Measurements from ENCODE around the gene ATP11A. TPM values are rescaled to one million over a fixed set of nuclear protein-coding genes. Genes with fewer than 3 reads are reported as not detected.

Gene ATP11A
- total RNA-seq, 3 donors from 2014 or later: 15.5 to 28.7 (median 19.4) TPM

DNA sequence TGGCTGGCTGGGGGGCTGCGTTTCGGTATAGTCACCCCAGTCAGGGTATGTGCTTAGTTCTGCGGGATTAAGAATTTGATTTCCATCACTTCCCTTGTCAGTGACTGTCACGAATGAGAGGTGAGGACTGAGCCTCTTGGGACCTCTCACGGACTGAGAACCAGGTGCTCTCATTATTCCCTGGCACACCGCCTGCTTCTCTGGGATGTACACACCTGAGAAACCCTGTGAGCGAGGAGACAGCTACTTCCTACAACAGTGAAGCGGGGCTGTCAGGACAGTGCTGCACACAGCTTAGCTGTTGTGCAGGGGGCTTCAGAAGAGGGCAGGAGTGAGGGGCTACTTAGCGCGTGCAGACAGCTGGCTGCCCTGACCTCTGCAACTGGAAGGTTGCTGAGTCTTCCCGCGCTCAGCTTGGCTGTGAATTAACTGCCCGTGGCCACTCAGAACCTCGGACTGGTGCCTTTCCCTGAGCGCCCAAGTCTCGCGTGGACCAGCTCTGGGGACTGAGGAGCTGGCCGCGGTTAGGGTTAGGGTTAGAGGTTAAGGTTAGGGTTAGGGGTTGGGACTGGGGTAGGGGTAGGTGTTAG lies 213.9 kb downstream of the ATP11A start:
- DNase-seq: no peak
- intact Hi-C loops (cut with DNase I, micrococcal nuclease): no loop called here
- no peak for ATAC-seq
- H3K4me1 ChIP-seq (ENCODE audit: low read depth): no peaks in the 10 kb centered on the region
- peaks cover 3% of the 10 kb centered on the region for H3K9me3 ChIP-seq
- TF ChIP-seq, protein P1, sequence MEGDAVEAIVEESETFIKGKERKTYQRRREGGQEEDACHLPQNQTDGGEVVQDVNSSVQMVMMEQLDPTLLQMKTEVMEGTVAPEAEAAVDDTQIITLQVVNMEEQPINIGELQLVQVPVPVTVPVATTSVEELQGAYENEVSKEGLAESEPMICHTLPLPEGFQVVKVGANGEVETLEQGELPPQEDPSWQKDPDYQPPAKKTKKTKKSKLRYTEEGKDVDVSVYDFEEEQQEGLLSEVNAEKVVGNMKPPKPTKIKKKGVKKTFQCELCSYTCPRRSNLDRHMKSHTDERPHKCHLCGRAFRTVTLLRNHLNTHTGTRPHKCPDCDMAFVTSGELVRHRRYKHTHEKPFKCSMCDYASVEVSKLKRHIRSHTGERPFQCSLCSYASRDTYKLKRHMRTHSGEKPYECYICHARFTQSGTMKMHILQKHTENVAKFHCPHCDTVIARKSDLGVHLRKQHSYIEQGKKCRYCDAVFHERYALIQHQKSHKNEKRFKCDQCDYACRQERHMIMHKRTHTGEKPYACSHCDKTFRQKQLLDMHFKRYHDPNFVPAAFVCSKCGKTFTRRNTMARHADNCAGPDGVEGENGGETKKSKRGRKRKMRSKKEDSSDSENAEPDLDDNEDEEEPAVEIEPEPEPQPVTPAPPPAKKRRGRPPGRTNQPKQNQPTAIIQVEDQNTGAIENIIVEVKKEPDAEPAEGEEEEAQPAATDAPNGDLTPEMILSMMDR (IDR thresholded peaks at IDR 0.05): no peak
- H3K36me3 ChIP-seq (ENCODE audit: low read depth): no peaks in the 10 kb centered on the region
- H3K4me3 ChIP-seq: no peak overlapping the region

DNA sequence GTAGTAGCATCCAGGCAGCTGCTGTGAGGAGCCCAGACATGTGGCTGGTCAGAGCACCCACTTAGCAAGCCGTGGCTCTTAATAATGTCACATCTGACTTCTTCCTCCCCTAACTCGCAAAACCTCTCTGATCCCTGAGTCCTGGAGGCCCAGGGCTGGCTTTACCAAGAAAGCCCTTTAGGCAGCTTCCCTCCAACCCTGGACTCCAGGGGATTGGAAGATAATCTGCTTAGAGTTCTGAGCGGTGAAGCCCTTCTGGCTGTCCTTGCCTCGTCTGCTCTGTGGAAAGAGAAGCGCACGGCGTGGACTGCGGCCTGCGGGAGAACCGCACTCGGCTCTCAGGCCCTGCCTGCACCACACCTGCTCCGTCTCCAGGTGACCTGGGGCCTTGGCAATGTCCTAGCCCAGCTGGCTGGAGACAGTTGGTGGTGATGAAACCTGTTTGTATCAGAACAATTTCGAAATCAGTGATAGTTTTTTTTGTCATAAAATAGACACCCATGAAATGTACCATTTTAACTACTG lies 214.7 kb downstream of the ATP11A start:
- intact Hi-C loops (cut with DNase I, micrococcal nuclease): no loop called here
- Histone ChIP-seq H3K4me3 (no peak overlapping the region), H3K9me3 (peaks cover 3% of the 10 kb centered on the region), H3K4me1 (ENCODE audit: low read depth) (no peaks in the 10 kb centered on the region), H3K36me3 (ENCODE audit: low read depth) (no peaks in the 10 kb centered on the region)
- ATAC-seq: no peak
- TF ChIP-seq, protein P1 (IDR thresholded peaks at IDR 0.05): no peak
- no peak for DNase-seq

DNA sequence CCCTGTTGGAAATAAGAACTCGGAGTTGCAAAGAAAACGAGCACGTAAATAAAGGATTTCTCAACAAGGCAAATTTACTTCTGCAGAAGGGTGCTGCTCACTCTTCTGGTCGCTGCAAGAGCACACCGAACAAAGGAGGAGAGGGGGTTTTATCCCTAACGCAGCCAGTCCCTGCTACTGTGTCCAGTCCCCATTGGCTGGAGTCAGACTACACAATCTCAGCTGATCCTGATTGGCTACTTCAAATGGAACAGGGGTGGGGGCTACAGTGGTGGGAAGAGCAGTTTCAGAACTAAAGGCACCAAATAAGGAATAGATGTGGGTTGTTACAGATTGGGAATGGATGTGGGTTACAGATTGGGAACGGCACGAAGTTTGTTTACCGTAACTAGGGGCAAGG lies 215.2 kb downstream of the ATP11A start:
- no peak for DNase-seq
- TF ChIP-seq, protein P1 (IDR thresholded peaks at IDR 0.05): no peak
- no peak overlapping the region for H3K4me3 ChIP-seq
- H3K36me3 ChIP-seq (ENCODE audit: low read depth): no peaks in the 10 kb centered on the region
- ATAC-seq: no peak
- no peaks in the 10 kb centered on the region for H3K4me1 ChIP-seq (ENCODE audit: low read depth)
- peaks cover 3% of the 10 kb centered on the region for H3K9me3 ChIP-seq
- intact Hi-C loops (cut with DNase I, micrococcal nuclease): no loop called here

DNA sequence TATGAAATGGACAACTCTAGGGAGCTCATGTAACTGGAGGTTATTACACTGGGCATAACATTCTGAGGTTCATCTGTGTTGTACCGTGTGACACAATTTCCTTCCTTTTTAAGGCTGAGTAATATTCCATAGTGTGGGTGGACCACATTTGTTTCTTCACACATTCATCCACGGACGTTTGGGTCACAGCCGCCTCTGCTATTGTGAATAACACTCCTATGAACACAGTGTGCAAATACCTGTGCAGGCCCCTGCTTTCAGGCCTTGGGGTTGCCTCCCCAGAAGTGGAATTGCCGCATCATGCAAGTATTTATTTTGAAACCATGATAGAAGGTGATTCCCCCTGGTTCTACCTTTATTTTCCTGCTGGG lies 215.8 kb downstream of the ATP11A start:
- no peaks in the 10 kb centered on the region for H3K36me3 ChIP-seq (ENCODE audit: low read depth)
- DNase-seq (no peak), ATAC-seq (no peak)
- no peaks in the 10 kb centered on the region for H3K4me1 ChIP-seq (ENCODE audit: low read depth)
- H3K4me3 ChIP-seq: no peak overlapping the region
- TF ChIP-seq, protein P1 (IDR thresholded peaks at IDR 0.05): no peak
- intact Hi-C loops (cut with DNase I, micrococcal nuclease): no loop called here
- peaks cover 3% of the 10 kb centered on the region for H3K9me3 ChIP-seq

DNA sequence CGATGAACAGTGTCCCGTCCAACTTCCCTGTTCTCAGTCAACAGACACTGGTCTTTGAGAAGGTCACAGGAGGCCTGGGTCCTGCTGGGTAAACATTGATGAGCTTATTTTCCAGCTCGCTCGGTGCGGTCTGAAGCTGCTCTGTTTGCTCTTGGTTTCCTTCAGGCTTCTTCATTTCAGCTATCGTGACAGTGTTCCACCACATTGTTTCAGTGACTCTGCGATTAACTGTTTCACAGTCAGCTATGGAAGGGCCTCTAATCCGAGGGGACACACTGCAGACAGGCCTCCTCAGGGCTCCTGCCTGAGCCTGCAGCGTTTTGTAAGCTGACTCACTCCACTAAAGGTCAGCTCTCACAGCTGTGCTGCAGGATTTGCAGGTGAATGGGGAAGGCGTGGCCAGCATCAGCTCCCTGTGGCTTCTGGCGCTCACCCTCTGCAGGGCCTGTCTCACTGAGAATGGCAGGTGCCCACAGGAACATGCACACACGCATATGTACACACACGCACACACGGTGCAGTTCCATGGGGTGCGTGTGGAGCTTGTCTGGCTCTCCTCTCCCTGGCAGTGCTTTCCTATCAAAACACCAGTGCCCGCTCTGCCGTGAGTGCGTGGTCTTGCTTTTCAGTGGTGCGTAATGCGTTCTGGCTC lies 216.3 kb downstream of the ATP11A start:
- no peak overlapping the region for H3K4me3 ChIP-seq
- H3K9me3 ChIP-seq: peaks cover 3% of the 10 kb centered on the region
- no peaks in the 10 kb centered on the region for H3K36me3 ChIP-seq (ENCODE audit: low read depth)
- no peak for DNase-seq
- no peak for ATAC-seq
- intact Hi-C loops (cut with DNase I, micrococcal nuclease): no loop called here
- H3K4me1 ChIP-seq (ENCODE audit: low read depth): no peaks in the 10 kb centered on the region
- TF ChIP-seq, protein P1 (IDR thresholded peaks at IDR 0.05): no peak

All from mucosa of descending colon (tissue), 3 donors.